H9 (cell line): ENCODE measurements around the gene EPYC. TPM values are rescaled to one million over a fixed set of nuclear protein-coding genes. Genes with fewer than 3 reads are reported as not detected.

ENCODE experiments used
- DNase-seq: peaks from one replicate; pipeline ENCODE4 v3.0.0-alpha.2; 2017
- H2AFZ ChIP-seq: one replicate; pipeline ENCODE4 v1.6.1; 2013; ENCODE audit warnings: mild to moderate bottlenecking, low read length, control low read depth, moderate library complexity
- H2AK5ac ChIP-seq: 2 replicates; pipeline ENCODE4 v1.6.1; 2013; ENCODE audit warnings: low read length, control low read depth, mixed read lengths; ENCODE audit not compliant: insufficient read length
- H2BK120ac ChIP-seq: one replicate; pipeline ENCODE4 v1.6.1; 2013; ENCODE audit warnings: low read depth, mild to moderate bottlenecking, low read length, control low read depth, inconsistent platforms; ENCODE audit not compliant: poor library complexity, severe bottlenecking
- H2BK12ac ChIP-seq: 2 replicates; pipeline ENCODE4 v1.6.1; 2013; ENCODE audit warnings: low read length, control low read depth, mixed read lengths, low read depth; ENCODE audit not compliant: insufficient read length
- H2BK15ac ChIP-seq: 2 replicates; pipeline ENCODE4 v1.6.1; 2013; ENCODE audit warnings: low read depth, low read length, control low read depth
- H2BK20ac ChIP-seq: one replicate; pipeline ENCODE4 v1.6.1; 2013; ENCODE audit warnings: low read depth, mild to moderate bottlenecking, low read length, control low read depth, inconsistent platforms; ENCODE audit not compliant: poor library complexity, severe bottlenecking
- H2BK5ac ChIP-seq: 2 replicates; pipeline ENCODE4 v1.6.1; 2013; ENCODE audit warnings: low read length, control low read depth, mixed read lengths; ENCODE audit not compliant: insufficient read length
- H3K14ac ChIP-seq: 2 replicates; pipeline ENCODE4 v1.6.1; 2013; ENCODE audit warnings: low read length, control low read depth; ENCODE audit not compliant: insufficient read depth
- H3K18ac ChIP-seq: 2 replicates; pipeline ENCODE4 v1.6.1; 2013; ENCODE audit warnings: low read depth, mild to moderate bottlenecking, mixed read lengths, low read length, control low read depth; ENCODE audit not compliant: insufficient read length
- H3K23ac ChIP-seq: 2 replicates; pipeline ENCODE4 v1.6.1; 2013; ENCODE audit warnings: low read length, control low read depth, mixed read lengths, low read depth; ENCODE audit not compliant: insufficient read length
- H3K23me2 ChIP-seq: 2 replicates; pipeline ENCODE4 v1.6.1; 2013; ENCODE audit warnings: low read depth, mild to moderate bottlenecking, mixed read lengths, low read length, control low read depth; ENCODE audit not compliant: insufficient read length, poor library complexity, severe bottlenecking
- H3K27ac ChIP-seq: 2 replicates; pipeline ENCODE4 v1.5.1; 2013; ENCODE audit warnings: low read length, control low read depth, mixed read lengths, low read depth; ENCODE audit not compliant: insufficient read length
- H3K27me3 ChIP-seq: 2 replicates; pipeline ENCODE4 v1.6.1; 2013; ENCODE audit warnings: low read length, control low read depth, inconsistent platforms; ENCODE audit not compliant: insufficient read depth
- H3K4ac ChIP-seq: 2 replicates; pipeline ENCODE4 v1.6.1; 2013; ENCODE audit warnings: low read depth, mild to moderate bottlenecking, control low read depth, inconsistent platforms, low read length, moderate library complexity
- H3K4me1 ChIP-seq: 2 replicates; pipeline ENCODE4 v1.6.1; 2013; ENCODE audit warnings: low read length, control low read depth, inconsistent platforms; ENCODE audit not compliant: insufficient read depth
- H3K4me2 ChIP-seq: 2 replicates; pipeline ENCODE4 v1.6.1; 2013; ENCODE audit warnings: low read length, control low read depth, mixed read lengths; ENCODE audit not compliant: insufficient read length, insufficient read depth
- H3K56ac ChIP-seq: 2 replicates; pipeline ENCODE4 v1.6.1; 2013; ENCODE audit warnings: low read depth, mild to moderate bottlenecking, mixed read lengths, low read length, control low read depth; ENCODE audit not compliant: insufficient read length
- H3K79me1 ChIP-seq: 2 replicates; pipeline ENCODE4 v1.6.1; 2013; ENCODE audit warnings: low read depth, mild to moderate bottlenecking, moderate library complexity, low read length, control low read depth, inconsistent platforms; ENCODE audit not compliant: insufficient read depth, poor library complexity, severe bottlenecking
- H3K79me2 ChIP-seq: 2 replicates; pipeline ENCODE4 v1.6.1; 2013; ENCODE audit warnings: low read length, control low read depth, inconsistent platforms; ENCODE audit not compliant: insufficient read depth
- H3K9ac ChIP-seq: 2 replicates; pipeline ENCODE4 v1.6.1; 2013; ENCODE audit warnings: low read length, control low read depth, mixed read lengths; ENCODE audit not compliant: insufficient read length; ENCODE audit errors: extremely low read depth
- H3K9me3 ChIP-seq: one replicate; pipeline ENCODE4 v1.6.1; 2013; ENCODE audit warnings: low read depth, low read length, inconsistent platforms; ENCODE audit not compliant: control insufficient read depth
- H3T11ph ChIP-seq: one replicate; pipeline ENCODE4 v1.6.1; 2013; ENCODE audit warnings: mild to moderate bottlenecking, low read length, control low read depth, inconsistent platforms
- H4K20me1 ChIP-seq: one replicate; pipeline ENCODE4 v1.6.1; 2013; ENCODE audit not compliant: control insufficient read depth, insufficient read length, insufficient read depth
- H4K5ac ChIP-seq: 2 replicates; pipeline ENCODE4 v1.6.1; 2013; ENCODE audit warnings: low read depth, mild to moderate bottlenecking, mixed read lengths, low read length, control low read depth; ENCODE audit not compliant: insufficient read length
- H4K8ac ChIP-seq: replicated peaks from 2 replicates; pipeline ENCODE4 v1.6.1; 2013; ENCODE audit warnings: low read length, control low read depth, mixed read lengths, low read depth; ENCODE audit not compliant: insufficient read length
- H4K91ac ChIP-seq: 2 replicates; pipeline ENCODE4 v1.6.1; 2013; ENCODE audit warnings: low read depth, mild to moderate bottlenecking, moderate library complexity, mixed read lengths, low read length, control low read depth; ENCODE audit not compliant: insufficient read length
- H3K27ac Mint-ChIP-seq, 3 experiments: 2 replicates in 2 of 3; 3 replicates in 1 of 3; pipeline ENCODE4 v1.8.0; 2020 to 2021; ENCODE audit warnings: mixed read lengths in 3 of 3, mild to moderate bottlenecking in 1 of 3, moderate library complexity in 1 of 3
- H3K27me3 Mint-ChIP-seq: 2 replicates; pipeline ENCODE4 v1.8.0; 2021; ENCODE audit warnings: low read depth, mild to moderate bottlenecking, moderate library complexity, mixed read lengths
- H3K36me3 Mint-ChIP-seq, 3 experiments: 2 replicates in 2 of 3; 3 replicates in 1 of 3; pipeline ENCODE4 v1.8.0; 2020 to 2021; ENCODE audit warnings: low read depth in 3 of 3, mixed read lengths in 3 of 3; ENCODE audit not compliant: insufficient read depth in 1 of 3
- H3K4me1 Mint-ChIP-seq, 2 experiments: 2 replicates each; pipeline ENCODE4 v1.8.0; 2020; ENCODE audit warnings: mixed read lengths in 2 of 2
- H3K4me3 Mint-ChIP-seq, 2 experiments: 2 replicates in 1 of 2; 3 replicates in 1 of 2; pipeline ENCODE4 v1.8.0; 2020 to 2021; ENCODE audit warnings: mild to moderate bottlenecking in 2 of 2, mixed read lengths in 2 of 2, moderate library complexity in 1 of 2
- H3K9me3 Mint-ChIP-seq, 2 experiments: 2 replicates in 1 of 2; 3 replicates in 1 of 2; pipeline ENCODE4 v1.8.0; 2020; ENCODE audit warnings: mild to moderate bottlenecking in 2 of 2, mixed read lengths in 2 of 2, moderate library complexity in 1 of 2
- WGBS: extraction: QIAGEN DNeasy Blood & Tissue Kit; methylation state at CpG from one replicate; pipeline ENCODE4 v1.1.7; 2013; ENCODE audit warnings: missing lambda C conversion rate, low lambda C conversion rate, mixed read lengths; ENCODE audit not compliant: insufficient read length; ENCODE audit errors: extremely low coverage; 5-methylcytosine and 5-hydroxymethylcytosine counted together
- total RNA-seq: library from RNA; stranded (reverse); gene quantifications from 2 replicates; pipeline ENCODE4 v1.2.1, GENCODE V29; 2021
- TF ChIP-seq, protein P1 (sequence below): fragments of 200-600 bp; sonication (generic); conservative IDR thresholded peaks from 3 replicates; pipeline ENCODE4 v1.8.0; 2021; ENCODE audit warnings: antibody characterized with exemption, mild to moderate bottlenecking

EPYC gene
- total RNA-seq, 1 experiment from 2014 or later: not detected

DNA sequence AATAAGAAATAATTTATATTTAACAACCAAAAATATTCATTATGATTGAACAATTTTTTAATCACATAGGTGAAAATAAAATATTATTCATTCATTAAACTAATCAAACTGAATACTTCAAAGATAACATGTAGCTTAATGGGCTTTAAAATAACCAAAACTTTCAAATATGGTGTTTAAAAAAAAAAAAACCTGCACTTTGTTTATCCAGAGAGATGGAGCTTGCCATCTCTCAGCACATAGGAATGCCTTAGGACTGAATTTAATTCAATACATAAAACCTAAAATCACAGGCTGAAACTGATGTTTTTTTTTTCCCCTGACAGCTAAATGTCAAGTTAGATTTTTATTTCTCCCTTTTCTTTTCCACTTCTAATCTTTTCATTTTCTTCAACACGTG is 35.4 kb downstream of the EPYC start:
- Histone ChIP-seq H3K23me2 (no peaks in the 10 kb centered on the region), H4K20me1 (no peaks in the 10 kb centered on the region), H3K4ac (no peak overlapping the region), H3K4me2 (no peak overlapping the region), H3K9me3 (no peaks in the 10 kb centered on the region), H4K5ac (no peak overlapping the region), H3K79me1 (no peaks in the 10 kb centered on the region), H3K79me2 (no peaks in the 10 kb centered on the region), H3K18ac (no peak overlapping the region), H3K56ac (no peak overlapping the region), H2AK5ac (no peak overlapping the region), H2BK12ac (no peak overlapping the region), H3K27ac (no peak overlapping the region), H3K27me3 (no peaks in the 10 kb centered on the region), H4K91ac (no peak overlapping the region), H3K14ac (no peak overlapping the region), H2BK15ac (no peak overlapping the region), H3K9ac (no peak overlapping the region), H3T11ph (no peak overlapping the region), H2BK20ac (no peak overlapping the region), H2BK120ac (no peak overlapping the region), H3K4me1 (no peaks in the 10 kb centered on the region; the same call in 1 of the 2 replicates), H3K23ac (no peak overlapping the region), H4K8ac (no peak overlapping the region), H2BK5ac (no peak overlapping the region), H2AFZ (no peak overlapping the region)
- DNase-seq: no peak
- no peaks in the 10 kb centered on the region for H3K36me3 Mint-ChIP-seq
- TF ChIP-seq, protein P1, sequence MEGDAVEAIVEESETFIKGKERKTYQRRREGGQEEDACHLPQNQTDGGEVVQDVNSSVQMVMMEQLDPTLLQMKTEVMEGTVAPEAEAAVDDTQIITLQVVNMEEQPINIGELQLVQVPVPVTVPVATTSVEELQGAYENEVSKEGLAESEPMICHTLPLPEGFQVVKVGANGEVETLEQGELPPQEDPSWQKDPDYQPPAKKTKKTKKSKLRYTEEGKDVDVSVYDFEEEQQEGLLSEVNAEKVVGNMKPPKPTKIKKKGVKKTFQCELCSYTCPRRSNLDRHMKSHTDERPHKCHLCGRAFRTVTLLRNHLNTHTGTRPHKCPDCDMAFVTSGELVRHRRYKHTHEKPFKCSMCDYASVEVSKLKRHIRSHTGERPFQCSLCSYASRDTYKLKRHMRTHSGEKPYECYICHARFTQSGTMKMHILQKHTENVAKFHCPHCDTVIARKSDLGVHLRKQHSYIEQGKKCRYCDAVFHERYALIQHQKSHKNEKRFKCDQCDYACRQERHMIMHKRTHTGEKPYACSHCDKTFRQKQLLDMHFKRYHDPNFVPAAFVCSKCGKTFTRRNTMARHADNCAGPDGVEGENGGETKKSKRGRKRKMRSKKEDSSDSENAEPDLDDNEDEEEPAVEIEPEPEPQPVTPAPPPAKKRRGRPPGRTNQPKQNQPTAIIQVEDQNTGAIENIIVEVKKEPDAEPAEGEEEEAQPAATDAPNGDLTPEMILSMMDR: no peak
- H3K27ac Mint-ChIP-seq: no peak overlapping the region
- H3K27me3 Mint-ChIP-seq: no peaks in the 10 kb centered on the region; the same call in 1 of the 2 replicates
- no peaks in the 10 kb centered on the region for H3K9me3 Mint-ChIP-seq
- peaks cover 5 to 6% of the 10 kb centered on the region in 2 experiments for H3K4me1 Mint-ChIP-seq
- no CpG with 5 or more reads among the region's 1 CpG for WGBS
- no peak overlapping the region for H3K4me3 Mint-ChIP-seq
